ENCODE measurements around the gene MTCL1.

DNA sequence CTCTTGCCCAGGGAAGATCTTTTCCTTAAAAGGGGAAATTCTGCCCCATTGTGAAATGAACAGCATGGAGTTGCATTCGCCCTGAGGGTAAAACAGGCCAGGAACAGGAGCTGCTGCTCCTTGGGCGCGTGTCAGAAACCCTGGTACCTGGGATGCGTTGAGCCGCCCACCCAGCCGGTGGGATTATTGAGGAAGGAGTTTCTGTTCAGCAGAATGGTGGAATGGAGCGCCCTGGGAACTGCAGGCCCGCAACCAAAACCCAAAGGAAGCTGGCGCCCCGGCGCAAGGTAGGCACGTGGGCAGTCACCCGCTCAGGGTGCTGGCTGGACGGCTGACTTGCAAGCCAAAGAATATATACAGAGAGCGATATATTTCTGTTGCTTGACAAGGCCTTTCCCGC is 73.5 kb downstream of the MTCL1 start:
- TF ChIP-seq, protein P1, sequence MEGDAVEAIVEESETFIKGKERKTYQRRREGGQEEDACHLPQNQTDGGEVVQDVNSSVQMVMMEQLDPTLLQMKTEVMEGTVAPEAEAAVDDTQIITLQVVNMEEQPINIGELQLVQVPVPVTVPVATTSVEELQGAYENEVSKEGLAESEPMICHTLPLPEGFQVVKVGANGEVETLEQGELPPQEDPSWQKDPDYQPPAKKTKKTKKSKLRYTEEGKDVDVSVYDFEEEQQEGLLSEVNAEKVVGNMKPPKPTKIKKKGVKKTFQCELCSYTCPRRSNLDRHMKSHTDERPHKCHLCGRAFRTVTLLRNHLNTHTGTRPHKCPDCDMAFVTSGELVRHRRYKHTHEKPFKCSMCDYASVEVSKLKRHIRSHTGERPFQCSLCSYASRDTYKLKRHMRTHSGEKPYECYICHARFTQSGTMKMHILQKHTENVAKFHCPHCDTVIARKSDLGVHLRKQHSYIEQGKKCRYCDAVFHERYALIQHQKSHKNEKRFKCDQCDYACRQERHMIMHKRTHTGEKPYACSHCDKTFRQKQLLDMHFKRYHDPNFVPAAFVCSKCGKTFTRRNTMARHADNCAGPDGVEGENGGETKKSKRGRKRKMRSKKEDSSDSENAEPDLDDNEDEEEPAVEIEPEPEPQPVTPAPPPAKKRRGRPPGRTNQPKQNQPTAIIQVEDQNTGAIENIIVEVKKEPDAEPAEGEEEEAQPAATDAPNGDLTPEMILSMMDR (IDR thresholded peaks at IDR 0.05 in 8 of 11, conservative IDR thresholded peaks at IDR 0.05 in 3 of 11) = no peak
- no peak for TF ChIP-seq POLR2AphosphoS5 (IDR thresholded peaks at IDR 0.05)
